Activated CD4-positive, alpha-beta T cell treated with anti-CD3 and anti-CD28 coated beads, Interleukin-2, Interleukin-4, amounts not matched to agents 100 ng/mL and 50 ng/mL, durations not matched to agents 16 hours and 8 hours (primary cell): Measurements from ENCODE around the gene UGT1A4.

Experiments used
- DNase-seq: peaks from one replicate; pipeline ENCODE4 v3.0.0-alpha.2; 2020; ENCODE audit warnings: low spot score

UGT1A4 gene

GRCh38 chr2:233811732-233812131 is 93.2 kb downstream of the UGT1A4 start:
- no peak for DNase-seq

GRCh38 chr2:233813236-233814055 is 94.9 kb downstream of the UGT1A4 start:
- no peak for DNase-seq

- DNase-seq: no peak
Observed at GRCh38 chr2:233814056-233814835, 95.7 kb downstream of the UGT1A4 start.

- DNase-seq: no peak
Observed at GRCh38 chr2:233815861-233816260, 97.3 kb downstream of the UGT1A4 start.

- DNase-seq: no peak
Observed at GRCh38 chr2:233816334-233816733, 97.8 kb downstream of the UGT1A4 start.

GRCh38 chr2:233816771-233817170 is 98.2 kb downstream of the UGT1A4 start:
- DNase-seq: no peak

GRCh38 chr2:233817361-233817911 is 98.9 kb downstream of the UGT1A4 start:
- DNase-seq: no peak

GRCh38 chr2:233817995-233818638 is 99.6 kb downstream of the UGT1A4 start:
- DNase-seq: no peak

GRCh38 chr2:233818639-233819621 is 100.4 kb downstream of the UGT1A4 start:
- no peak for DNase-seq

- no peak for DNase-seq
Observed at GRCh38 chr2:233819884-233820773, 101.6 kb downstream of the UGT1A4 start.

GRCh38 chr2:233820774-233821105 is 102.2 kb downstream of the UGT1A4 start:
- no peak for DNase-seq

- DNase-seq: no peak
Observed at GRCh38 chr2:233821196-233821595, 102.7 kb downstream of the UGT1A4 start.

GRCh38 chr2:233821709-233822100 is 103.2 kb downstream of the UGT1A4 start:
- no peak for DNase-seq

GRCh38 chr2:233822101-233822771 is 103.7 kb downstream of the UGT1A4 start:
- DNase-seq: no peak
